ENCODE measurements around the gene SPAG16. TPM values are rescaled to one million over a fixed set of nuclear protein-coding genes. Genes with fewer than 3 reads are reported as not detected.

SPAG16 gene
- total and polyA plus RNA-seq, 2 donors (not counting 1 experiment from before 2014, with no cell fraction given) = 24.1 to 36.8 TPM

- no peaks in the 10 kb centered on the region for H4K20me1 ChIP-seq (ENCODE audit: control insufficient read depth, extremely low read depth, insufficient read depth, low read length)
- H3K9ac ChIP-seq (ENCODE audit: insufficient read depth, low read length) = no peak overlapping the region
- no peak overlapping the region for H2AFZ ChIP-seq (ENCODE audit: low read length)
- no peaks in the 10 kb centered on the region for H3K79me2 ChIP-seq (ENCODE audit: control insufficient read depth, insufficient read depth, low read length)
- H3K4me3 ChIP-seq (replicated peaks in 1 of 4; ENCODE audit: control extremely low read depth in 1 of 4, insufficient read depth in 1 of 4, low read depth in 3 of 4, low read length in 4 of 4) = no peak overlapping the region
- DNase-seq (ENCODE audit: low read depth in 2 of 2) = no peak
- no peaks in the 10 kb centered on the region for H3K27me3 ChIP-seq (ENCODE audit: control insufficient read depth, insufficient read depth, low read length)
- no peaks in the 10 kb centered on the region for H3K9me3 ChIP-seq (ENCODE audit: control insufficient read depth, insufficient read depth, low read depth, low read length)
- H3K27ac ChIP-seq (ENCODE audit: insufficient read depth, low read length) = no peak overlapping the region
- H3K4me1 ChIP-seq (ENCODE audit: control insufficient read depth, extremely low read depth, insufficient read depth, low read length) = no peaks in the 10 kb centered on the region
- TF ChIP-seq CTCF (conservative IDR thresholded peaks at IDR 0.05 in 1 of 2, IDR thresholded peaks at IDR 0.05 in 1 of 2; ENCODE audit: low read depth in 1 of 2, low read length in 2 of 2) (no peak), EZH2 (IDR thresholded peaks at IDR 0.05; ENCODE audit: low read length, missing control alignments) (no peak)
- no peaks in the 10 kb centered on the region for H3K36me3 ChIP-seq (ENCODE audit: control insufficient read depth, insufficient read depth, low read length)
- H3K4me2 ChIP-seq (ENCODE audit: extremely low read depth, insufficient read depth, low read length) = no peak overlapping the region
Measured at GRCh38 chr2:214139630-214140284, 855.5 kb downstream of the SPAG16 start.

- no peaks in the 10 kb centered on the region for H3K9me3 ChIP-seq (ENCODE audit: control insufficient read depth, insufficient read depth, low read depth, low read length)
- no peak overlapping the region for H3K4me3 ChIP-seq (replicated peaks in 1 of 4; ENCODE audit: control extremely low read depth in 1 of 4, insufficient read depth in 1 of 4, low read depth in 3 of 4, low read length in 4 of 4)
- no peak overlapping the region for H3K4me2 ChIP-seq (ENCODE audit: extremely low read depth, insufficient read depth, low read length)
- H2AFZ ChIP-seq (ENCODE audit: low read length) = no peak overlapping the region
- no peaks in the 10 kb centered on the region for H3K79me2 ChIP-seq (ENCODE audit: control insufficient read depth, insufficient read depth, low read length)
- H4K20me1 ChIP-seq (ENCODE audit: control insufficient read depth, extremely low read depth, insufficient read depth, low read length) = no peaks in the 10 kb centered on the region
- no peak overlapping the region for H3K9ac ChIP-seq (ENCODE audit: insufficient read depth, low read length)
- no peaks in the 10 kb centered on the region for H3K36me3 ChIP-seq (ENCODE audit: control insufficient read depth, insufficient read depth, low read length)
- DNase-seq (ENCODE audit: low read depth in 2 of 2) = no peak
- H3K4me1 ChIP-seq (ENCODE audit: control insufficient read depth, extremely low read depth, insufficient read depth, low read length) = no peaks in the 10 kb centered on the region
- no peaks in the 10 kb centered on the region for H3K27me3 ChIP-seq (ENCODE audit: control insufficient read depth, insufficient read depth, low read length)
- H3K27ac ChIP-seq (ENCODE audit: insufficient read depth, low read length) = no peak overlapping the region
- TF ChIP-seq CTCF (conservative IDR thresholded peaks at IDR 0.05 in 1 of 2, IDR thresholded peaks at IDR 0.05 in 1 of 2; ENCODE audit: low read depth in 1 of 2, low read length in 2 of 2) = no peak
- no peak for TF ChIP-seq EZH2 (IDR thresholded peaks at IDR 0.05; ENCODE audit: low read length, missing control alignments)
Measured at GRCh38 chr2:214156971-214157370, 872.7 kb downstream of the SPAG16 start.

DNA sequence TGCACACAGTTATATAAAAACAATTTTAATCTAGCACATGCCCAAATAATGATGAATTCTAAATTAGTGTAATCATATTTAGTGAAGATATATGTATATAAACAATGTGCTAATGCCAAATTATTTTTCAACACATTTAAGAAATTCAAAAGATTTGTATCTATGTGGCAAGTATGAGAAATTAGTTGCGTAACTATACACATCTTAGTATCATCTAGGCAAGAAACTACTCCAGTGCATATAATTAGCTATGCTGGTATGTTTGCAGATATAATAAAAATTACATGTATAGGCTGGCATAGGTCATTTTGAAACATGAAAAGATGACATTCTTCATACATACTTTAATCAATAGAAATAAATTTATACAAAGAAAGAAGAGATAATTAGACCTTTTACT, 874.6 kb downstream of the SPAG16 start:
- Histone ChIP-seq H3K79me2 (ENCODE audit: control insufficient read depth, insufficient read depth, low read length) (no peaks in the 10 kb centered on the region), H3K4me1 (ENCODE audit: control insufficient read depth, extremely low read depth, insufficient read depth, low read length) (no peaks in the 10 kb centered on the region), H3K36me3 (ENCODE audit: control insufficient read depth, insufficient read depth, low read length) (no peaks in the 10 kb centered on the region), H3K27ac (ENCODE audit: insufficient read depth, low read length) (no peak overlapping the region), H3K9me3 (ENCODE audit: control insufficient read depth, insufficient read depth, low read depth, low read length) (no peaks in the 10 kb centered on the region), H2AFZ (ENCODE audit: low read length) (no peak overlapping the region), H3K27me3 (ENCODE audit: control insufficient read depth, insufficient read depth, low read length) (no peaks in the 10 kb centered on the region), H4K20me1 (ENCODE audit: control insufficient read depth, extremely low read depth, insufficient read depth, low read length) (no peaks in the 10 kb centered on the region), H3K9ac (ENCODE audit: insufficient read depth, low read length) (no peak overlapping the region), H3K4me2 (ENCODE audit: extremely low read depth, insufficient read depth, low read length) (no peak overlapping the region), H3K4me3 (replicated peaks in 1 of 4; ENCODE audit: control extremely low read depth in 1 of 4, insufficient read depth in 1 of 4, low read depth in 3 of 4, low read length in 4 of 4) (no peak overlapping the region)
- DNase-seq (ENCODE audit: low read depth in 2 of 2) = no peak
- TF ChIP-seq CTCF (conservative IDR thresholded peaks at IDR 0.05 in 1 of 2, IDR thresholded peaks at IDR 0.05 in 1 of 2; ENCODE audit: low read depth in 1 of 2, low read length in 2 of 2) (no peak), EZH2 (IDR thresholded peaks at IDR 0.05; ENCODE audit: low read length, missing control alignments) (no peak)

Measured in fibroblast of lung (primary cell).